Activated CD4-positive, alpha-beta memory T cell treated with anti-CD3 and anti-CD28 coated beads, Interleukin-2, amount 10 ng/mL, durations not matched to agents 7 days and 5 days (primary cell): ENCODE results near the gene GABBR2. TPM values are rescaled to one million over a fixed set of nuclear protein-coding genes. Genes with fewer than 3 reads are reported as not detected.

ENCODE experiments used
- CTCF ChIA-PET: fragments of 350-600 bp; sonication (Branson Sonifier 250); formaldehyde crosslinking; loops from one replicate; lab custom pipeline; 2021; ENCODE audit warnings: antibody characterized with exemption, inconsistent platforms; lab: Charles Lee
- POLR2A ChIA-PET: fragments of 350-600 bp; sonication (Branson Sonifier 250); formaldehyde crosslinking; loops from one replicate; lab custom pipeline; 2021; ENCODE audit warnings: antibody characterized with exemption; lab: Charles Lee
- DNase-seq: peaks from one replicate; pipeline ENCODE4 v3.0.0-alpha.2; 2020
- H3K27ac Mint-ChIP-seq: one replicate; pipeline ENCODE4 v1.8.0; 2021; ENCODE audit warnings: mild to moderate bottlenecking, mixed read lengths
- H3K27me3 Mint-ChIP-seq: one replicate; pipeline ENCODE4 v1.8.0; 2021; ENCODE audit warnings: mixed read lengths
- H3K36me3 Mint-ChIP-seq: one replicate; pipeline ENCODE4 v1.8.0; 2021; ENCODE audit warnings: low read depth, mixed read lengths
- H3K4me1 Mint-ChIP-seq: one replicate; pipeline ENCODE4 v1.8.0; 2021; ENCODE audit warnings: mixed read lengths
- H3K4me3 Mint-ChIP-seq: one replicate; pipeline ENCODE4 v1.8.0; 2021; ENCODE audit warnings: mild to moderate bottlenecking, mixed read lengths
- H3K9me3 Mint-ChIP-seq: one replicate; pipeline ENCODE4 v1.8.0; 2021; ENCODE audit warnings: mixed read lengths
- total RNA-seq, 2 experiments: library from RNA; stranded (reverse); gene quantifications; one replicate each; pipeline ENCODE4 v1.2.3, GENCODE V29; 2021

The GABBR2 gene
- total RNA-seq, 2 experiments from 2014 or later: not detected

DNA sequence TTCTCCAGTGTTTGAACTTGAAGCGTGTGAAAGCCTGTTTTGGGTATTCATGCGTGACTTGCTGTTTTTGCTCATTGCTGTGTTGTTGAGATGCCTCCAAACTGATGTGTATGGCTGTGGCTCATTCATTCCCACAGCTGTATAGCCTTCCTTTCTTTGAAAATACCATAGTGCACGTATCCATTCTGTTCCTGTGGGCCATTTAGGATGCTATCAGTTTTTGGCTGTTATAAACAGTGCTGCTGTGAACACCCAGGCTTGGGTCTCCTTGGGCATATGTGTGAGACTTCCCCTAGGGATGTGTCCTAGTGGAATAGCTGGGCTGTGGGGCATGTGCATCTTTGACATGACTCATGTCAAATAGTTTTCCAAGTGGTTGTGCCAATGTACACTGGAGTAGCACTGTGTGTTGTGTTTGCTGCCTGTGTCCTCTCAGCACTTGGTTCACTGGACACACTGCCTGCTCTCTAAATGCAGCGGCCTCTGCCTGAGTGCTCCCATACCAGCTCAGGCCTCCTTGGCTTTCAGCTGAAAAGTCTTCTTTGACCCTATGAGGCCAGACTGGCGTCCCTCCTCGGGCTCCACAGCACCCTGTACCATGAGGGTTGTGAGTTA is 350.7 kb downstream of the GABBR2 start:
- H3K27ac Mint-ChIP-seq: no peak overlapping the region
- H3K4me3 Mint-ChIP-seq: no peak overlapping the region
- H3K36me3 Mint-ChIP-seq: no peaks in the 10 kb centered on the region
- peaks cover 24% of the 10 kb centered on the region for H3K27me3 Mint-ChIP-seq
- POLR2A ChIA-PET: no interaction called here
- DNase-seq: no peak
- CTCF ChIA-PET: no interaction called here
- H3K9me3 Mint-ChIP-seq: no peaks in the 10 kb centered on the region
- H3K4me1 Mint-ChIP-seq: no peaks in the 10 kb centered on the region

DNA sequence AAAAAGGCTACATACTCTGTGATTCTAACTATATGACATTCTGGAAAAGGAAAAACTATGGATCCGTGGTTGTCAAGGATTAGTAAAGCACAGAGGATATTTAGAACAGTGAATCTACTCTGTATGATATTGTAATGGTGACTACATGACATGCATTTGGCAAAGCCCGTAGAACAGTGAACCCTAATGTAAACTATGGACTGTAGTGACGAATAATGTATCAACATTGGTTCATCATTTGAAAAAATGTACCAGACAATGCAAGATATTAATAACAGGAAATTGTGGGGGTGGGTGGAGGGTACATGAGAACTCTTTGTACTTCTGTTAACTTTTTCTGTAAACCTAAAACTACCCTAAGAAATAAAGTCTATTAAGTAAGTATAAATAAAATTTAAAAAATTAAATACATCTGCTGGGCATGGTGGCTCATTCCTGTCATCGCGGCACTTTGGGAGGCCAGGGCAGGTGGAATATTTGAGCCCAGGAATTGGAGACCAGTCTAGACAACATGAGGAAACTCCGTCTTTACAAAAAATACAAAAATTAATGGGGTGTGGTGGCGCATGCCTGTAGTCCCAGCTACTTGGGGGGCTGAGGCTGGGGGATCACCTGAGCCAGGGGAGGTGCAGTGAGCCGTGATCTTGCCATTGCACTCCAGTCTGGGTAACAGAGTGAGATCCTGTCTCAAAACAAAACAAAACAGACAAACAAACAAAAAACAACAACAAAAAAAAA is 351.6 kb downstream of the GABBR2 start:
- ChIA-PET CTCF (no interaction called here), POLR2A (no interaction called here)
- Mint-ChIP-seq H3K27ac (no peak overlapping the region), H3K4me3 (no peak overlapping the region), H3K36me3 (no peaks in the 10 kb centered on the region), H3K27me3 (peaks cover 21% of the 10 kb centered on the region), H3K9me3 (no peaks in the 10 kb centered on the region), H3K4me1 (no peaks in the 10 kb centered on the region)
- DNase-seq: no peak

DNA sequence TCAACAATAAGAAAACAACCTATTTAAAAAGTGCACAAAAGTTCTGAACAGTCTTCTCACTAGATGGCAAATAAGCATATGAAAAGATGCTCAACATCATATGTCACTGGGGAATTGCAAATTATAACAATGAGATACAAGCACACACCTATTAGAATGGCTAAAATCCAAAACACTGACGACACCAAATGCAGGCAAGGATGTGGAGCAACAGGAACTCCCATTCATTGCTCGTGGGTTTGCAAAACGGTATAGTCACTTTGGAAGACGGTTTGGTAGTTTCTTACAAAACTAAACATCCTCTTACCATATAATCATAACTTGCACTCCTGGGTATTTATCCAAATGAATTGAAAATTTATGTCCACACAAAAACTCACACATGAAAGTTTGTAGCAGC is 352.4 kb downstream of the GABBR2 start:
- H3K36me3 Mint-ChIP-seq: no peaks in the 10 kb centered on the region
- H3K4me1 Mint-ChIP-seq: no peaks in the 10 kb centered on the region
- DNase-seq: no peak
- peaks cover 28% of the 10 kb centered on the region for H3K27me3 Mint-ChIP-seq
- no peak overlapping the region for H3K4me3 Mint-ChIP-seq
- no peak overlapping the region for H3K27ac Mint-ChIP-seq
- POLR2A ChIA-PET: no interaction called here
- peaks cover 2% of the 10 kb centered on the region for H3K9me3 Mint-ChIP-seq
- CTCF ChIA-PET: no interaction called here

DNA sequence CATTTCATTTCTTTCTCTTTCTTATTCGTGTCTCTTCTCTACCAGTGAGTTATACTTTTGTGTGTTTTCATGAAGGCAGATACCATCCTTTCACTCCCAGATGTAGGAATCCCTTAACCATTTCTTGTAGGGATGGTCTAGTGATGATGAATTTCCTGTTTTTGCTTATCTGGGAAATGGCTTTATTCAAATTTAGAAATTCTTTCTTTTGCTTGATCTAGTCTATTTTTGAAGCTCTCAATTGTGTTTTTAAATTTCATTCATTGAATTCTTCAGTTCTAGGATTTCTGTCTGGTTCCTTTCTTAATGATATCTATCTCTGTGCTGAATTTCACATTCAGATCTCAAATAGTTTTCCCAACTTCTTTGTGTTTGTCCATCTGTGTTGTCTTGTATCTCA is 357.4 kb downstream of the GABBR2 start:
- ChIA-PET POLR2A (no interaction called here), CTCF (no interaction called here)
- Mint-ChIP-seq H3K9me3 (peaks cover 2% of the 10 kb centered on the region), H3K27me3 (peaks cover 55% of the 10 kb centered on the region), H3K36me3 (peaks cover 2% of the 10 kb centered on the region), H3K4me1 (no peaks in the 10 kb centered on the region), H3K27ac (no peak overlapping the region), H3K4me3 (no peak overlapping the region)
- DNase-seq: no peak

DNA sequence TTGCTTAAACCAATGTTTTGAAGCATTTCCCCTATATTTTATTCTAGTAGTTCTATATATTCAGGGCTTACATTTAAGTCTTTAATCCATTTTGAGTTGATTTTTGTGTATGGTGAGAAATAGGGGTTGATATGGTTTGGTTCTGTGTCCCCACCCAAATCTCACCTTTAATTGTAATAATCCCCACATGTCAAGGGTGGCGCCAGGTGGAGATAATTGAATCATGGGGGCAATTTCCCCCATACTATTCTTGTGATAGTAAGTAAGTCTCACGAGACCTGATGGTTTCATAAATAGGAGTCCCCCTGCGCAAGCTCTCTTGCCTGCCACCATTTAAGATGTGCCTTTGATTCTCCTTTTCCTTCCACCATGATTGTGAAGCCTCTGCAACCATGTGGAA is 361.1 kb downstream of the GABBR2 start:
- CTCF ChIA-PET: no interaction called here
- POLR2A ChIA-PET: no interaction called here
- Mint-ChIP-seq H3K36me3 (peaks cover 2% of the 10 kb centered on the region), H3K4me1 (no peaks in the 10 kb centered on the region), H3K9me3 (peaks cover 2% of the 10 kb centered on the region), H3K4me3 (no peak overlapping the region), H3K27me3 (peaks cover 57% of the 10 kb centered on the region), H3K27ac (no peak overlapping the region)
- DNase-seq: no peak

DNA sequence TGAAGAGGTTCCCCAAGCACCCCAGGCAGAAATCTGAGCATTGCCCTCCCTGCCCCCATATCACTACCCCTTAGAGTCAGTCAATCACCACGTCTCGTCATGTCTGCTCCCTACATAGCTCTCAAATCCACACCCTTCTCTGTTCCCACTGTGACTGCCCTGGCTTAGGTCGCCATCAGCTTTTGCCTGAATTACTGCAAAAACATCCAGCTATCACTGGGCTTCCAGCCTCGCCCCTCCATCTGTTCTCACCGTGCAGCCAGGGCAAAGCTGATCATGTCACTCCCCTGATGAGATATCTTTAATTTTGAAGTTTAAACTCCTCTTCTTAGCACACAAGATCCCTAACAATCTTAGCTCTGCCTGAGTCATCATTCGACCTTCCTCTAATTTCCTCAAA is 363.7 kb downstream of the GABBR2 start:
- no peak for DNase-seq
- Mint-ChIP-seq H3K4me1 (peaks cover 6% of the 10 kb centered on the region), H3K27ac (no peak overlapping the region), H3K27me3 (peaks cover 43% of the 10 kb centered on the region), H3K36me3 (no peaks in the 10 kb centered on the region), H3K9me3 (no peaks in the 10 kb centered on the region), H3K4me3 (no peak overlapping the region)
- POLR2A ChIA-PET: no interaction called here
- CTCF ChIA-PET: interaction anchor here (0.6 kb wide), 1 partner anchor 696 kb away, joined by 3 read pairs; no protein-coding TSS in a partner anchor

DNA sequence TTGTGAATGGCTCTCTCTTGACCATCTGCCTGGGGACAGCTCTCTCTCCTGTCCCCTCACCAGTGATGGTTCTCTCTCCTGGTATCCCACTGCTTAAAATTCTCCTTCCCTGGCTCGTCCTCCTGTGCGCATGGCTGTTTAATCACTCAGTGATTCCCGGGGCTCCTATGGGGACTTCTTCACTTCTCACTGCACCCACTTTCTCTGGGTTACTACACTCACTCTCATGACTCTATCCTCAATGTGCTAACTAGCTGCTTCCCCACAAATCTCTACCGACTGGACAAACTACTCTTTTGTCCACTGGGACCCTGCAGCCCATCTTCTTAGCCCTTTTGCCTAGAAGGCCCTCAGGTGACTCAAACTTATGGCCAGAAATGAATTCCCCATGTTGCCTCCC is 364.2 kb downstream of the GABBR2 start:
- DNase-seq: no peak
- Mint-ChIP-seq H3K9me3 (no peaks in the 10 kb centered on the region), H3K36me3 (no peaks in the 10 kb centered on the region), H3K4me1 (peaks cover 6% of the 10 kb centered on the region), H3K27me3 (peaks cover 41% of the 10 kb centered on the region), H3K4me3 (no peak overlapping the region), H3K27ac (no peak overlapping the region)
- CTCF ChIA-PET: no interaction called here
- POLR2A ChIA-PET: no interaction called here

DNA sequence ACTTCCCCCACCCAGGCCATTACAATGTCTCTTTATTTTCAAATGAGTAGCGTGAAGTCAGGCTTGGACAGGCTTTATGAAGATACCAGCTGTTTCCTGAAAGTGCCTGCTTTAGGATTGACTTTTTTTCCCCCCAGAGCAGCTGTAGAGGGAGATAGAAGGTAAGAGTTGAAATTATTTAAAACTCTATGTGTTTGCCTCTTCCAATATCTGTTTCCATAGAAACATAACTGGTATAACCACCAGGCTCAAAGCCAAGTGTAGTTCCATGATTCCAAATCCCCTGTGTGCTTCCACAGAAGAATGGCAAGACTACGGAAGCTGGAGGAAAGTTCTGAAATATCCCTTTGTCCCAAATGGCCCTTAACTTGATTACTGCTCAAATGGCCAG is 365.9 kb downstream of the GABBR2 start:
- peaks cover 44% of the 10 kb centered on the region for H3K27me3 Mint-ChIP-seq
- no peak overlapping the region for H3K27ac Mint-ChIP-seq
- H3K36me3 Mint-ChIP-seq: no peaks in the 10 kb centered on the region
- no peak for DNase-seq
- ChIA-PET CTCF (no interaction called here), POLR2A (no interaction called here)
- peaks cover 6% of the 10 kb centered on the region for H3K4me1 Mint-ChIP-seq
- H3K9me3 Mint-ChIP-seq: no peaks in the 10 kb centered on the region
- no peak overlapping the region for H3K4me3 Mint-ChIP-seq

DNA sequence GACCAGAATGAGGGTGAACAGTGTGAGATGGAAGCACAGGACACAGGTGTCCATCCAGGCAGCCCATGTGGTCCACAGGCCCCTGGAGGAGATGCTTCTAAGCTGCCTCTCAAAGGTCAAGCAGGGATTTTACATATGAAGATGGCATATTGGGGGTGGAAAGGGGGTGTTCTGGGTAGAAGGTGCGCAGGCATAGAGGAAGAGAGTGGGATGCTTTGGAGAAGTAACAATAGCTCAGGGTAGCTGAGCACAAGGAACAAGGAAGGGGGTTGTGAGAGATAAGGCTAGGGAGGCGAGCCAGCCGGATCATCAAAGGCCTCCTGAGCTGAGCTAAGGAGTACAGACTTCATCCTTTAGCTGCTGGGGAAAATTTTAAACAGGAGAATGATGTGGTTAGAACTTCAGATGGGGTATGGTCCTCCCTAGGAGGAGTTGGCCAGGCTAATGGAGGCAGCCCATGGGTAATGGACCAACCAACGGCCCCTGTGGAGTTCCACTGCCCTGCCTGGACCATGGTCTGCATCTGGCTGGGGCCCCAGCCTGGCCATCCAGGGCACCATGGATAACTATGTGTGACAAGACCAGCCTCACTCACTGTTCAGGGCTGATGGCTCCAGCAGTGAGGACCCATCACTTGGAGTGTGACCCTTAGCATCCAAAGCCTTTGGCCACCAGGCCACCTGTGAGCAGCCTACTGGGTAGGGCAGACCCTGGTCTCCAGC is 366.5 kb downstream of the GABBR2 start:
- CTCF ChIA-PET: no interaction called here
- POLR2A ChIA-PET: no interaction called here

DNA sequence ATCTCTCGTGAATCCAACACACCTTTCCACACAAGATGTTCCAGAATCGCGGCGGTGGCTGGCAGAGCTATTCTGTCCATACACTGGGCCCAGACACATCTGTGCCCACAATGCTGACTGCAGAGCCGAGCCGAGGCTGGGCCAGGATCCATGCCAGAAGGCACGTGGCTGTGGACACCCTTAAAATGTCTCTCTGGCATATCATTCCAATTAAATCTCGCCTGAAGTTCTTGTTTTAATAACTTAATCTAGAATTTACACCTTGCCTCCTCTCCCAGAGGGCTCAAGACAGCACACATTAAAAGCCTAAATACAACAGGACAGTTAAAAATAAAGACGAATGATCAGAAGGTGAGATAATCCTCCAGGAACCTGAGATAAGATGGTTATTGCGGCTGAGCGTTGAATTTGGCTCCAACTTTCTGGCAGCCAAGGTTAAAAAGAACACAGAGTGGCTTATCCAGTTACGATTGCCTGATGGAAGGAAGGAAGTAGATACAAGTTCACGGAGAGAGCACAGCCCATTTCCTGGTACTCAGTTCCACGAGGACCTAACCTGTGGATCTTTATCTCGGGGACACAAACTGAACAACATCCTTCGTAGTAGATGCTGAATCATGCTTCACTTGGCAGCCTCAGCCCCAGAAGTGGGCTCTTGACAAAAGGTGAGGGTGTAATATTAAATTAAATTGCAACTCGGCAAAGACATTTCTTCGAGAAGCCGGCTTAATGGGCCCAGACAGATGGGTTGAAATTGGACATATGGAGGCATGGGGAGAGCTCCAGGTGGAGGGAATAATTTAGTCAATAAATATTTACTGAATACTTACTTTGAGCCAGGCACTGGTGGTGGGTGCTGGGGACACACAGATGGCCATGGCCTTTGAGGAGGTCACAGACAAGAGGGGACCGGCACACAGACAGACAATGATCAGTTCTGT is 367.3 kb downstream of the GABBR2 start:
- Mint-ChIP-seq H3K4me1 (peaks cover 6% of the 10 kb centered on the region), H3K27me3 (peaks cover 37% of the 10 kb centered on the region), H3K9me3 (no peaks in the 10 kb centered on the region), H3K36me3 (no peaks in the 10 kb centered on the region), H3K27ac (no peak overlapping the region), H3K4me3 (no peak overlapping the region)
- no peak for DNase-seq
- CTCF ChIA-PET: no interaction called here
- POLR2A ChIA-PET: no interaction called here

More for the DNA sequence above, 366.5 kb downstream of the GABBR2 start:
- H3K27me3 Mint-ChIP-seq: peaks cover 42% of the 10 kb centered on the region
- no peak overlapping the region for H3K27ac Mint-ChIP-seq
- H3K4me1 Mint-ChIP-seq: peaks cover 6% of the 10 kb centered on the region
- no peak overlapping the region for H3K4me3 Mint-ChIP-seq
- DNase-seq: no peak
- no peaks in the 10 kb centered on the region for H3K36me3 Mint-ChIP-seq
- no peaks in the 10 kb centered on the region for H3K9me3 Mint-ChIP-seq

DNA sequence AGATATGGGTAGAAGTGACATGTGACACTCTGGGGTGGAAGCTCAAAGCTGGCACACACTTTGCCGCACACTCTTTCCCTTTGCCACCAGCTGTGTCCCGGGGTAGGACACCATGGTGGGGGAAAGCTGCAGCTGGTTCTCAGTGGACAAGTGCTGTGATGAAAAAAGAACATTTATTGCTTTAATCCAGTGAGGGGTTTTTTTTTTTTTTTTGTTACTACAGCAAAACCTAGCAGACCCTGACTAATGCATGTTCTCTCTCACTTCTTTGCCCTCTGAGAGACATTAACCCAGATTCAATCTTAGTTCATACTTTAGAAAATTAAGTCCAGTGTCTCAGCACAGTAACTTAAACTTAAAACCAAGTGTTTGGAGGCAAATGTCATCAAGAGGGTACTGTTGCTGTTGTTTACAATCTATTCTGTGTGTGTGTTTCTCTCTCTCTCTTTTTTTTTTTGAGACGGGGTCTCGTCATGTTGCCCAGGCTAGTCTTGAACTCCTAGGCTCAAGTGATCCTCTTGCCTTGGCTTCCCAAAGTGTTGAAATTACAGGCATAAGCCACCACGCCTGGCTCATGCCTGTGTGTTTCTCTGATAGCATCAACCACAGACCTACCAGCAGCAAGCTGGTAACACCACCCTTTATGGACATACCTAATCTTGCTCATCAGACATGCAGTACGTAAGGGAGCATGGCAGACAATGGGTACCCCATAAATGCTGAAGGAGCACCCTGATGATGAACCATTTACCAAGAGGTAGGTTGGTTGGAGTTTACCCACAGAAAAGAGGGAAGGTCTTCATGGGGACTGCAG is 368.5 kb downstream of the GABBR2 start:
- Mint-ChIP-seq H3K27me3 (peaks cover 39% of the 10 kb centered on the region), H3K27ac (no peak overlapping the region), H3K4me1 (peaks cover 6% of the 10 kb centered on the region), H3K4me3 (no peak overlapping the region), H3K9me3 (no peaks in the 10 kb centered on the region), H3K36me3 (no peaks in the 10 kb centered on the region)
- no peak for DNase-seq
- CTCF ChIA-PET: no interaction called here
- POLR2A ChIA-PET: no interaction called here

DNA sequence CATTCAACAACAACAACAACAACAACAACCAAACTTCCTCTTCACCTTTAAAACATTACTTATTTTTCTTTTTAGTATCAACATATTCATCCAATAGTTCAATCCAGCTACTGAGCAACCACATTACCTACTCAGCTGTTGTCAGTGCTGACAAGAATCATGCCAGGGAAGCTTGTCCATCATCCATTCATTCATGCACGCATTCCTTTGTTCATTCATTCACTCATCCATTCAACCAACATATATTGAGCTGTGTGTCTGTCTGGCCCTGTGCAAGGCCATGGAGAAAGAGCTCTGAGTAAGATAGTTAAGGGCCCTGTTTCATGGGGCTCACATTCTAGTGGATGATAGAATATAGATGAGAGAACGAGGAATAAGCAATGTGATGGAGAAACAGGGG is 373.1 kb downstream of the GABBR2 start:
- peaks cover 28% of the 10 kb centered on the region for H3K27me3 Mint-ChIP-seq

More for the DNA sequence above, 373.1 kb downstream of the GABBR2 start:
- no peak overlapping the region for H3K27ac Mint-ChIP-seq
- CTCF ChIA-PET: no interaction called here
- POLR2A ChIA-PET: no interaction called here
- no peaks in the 10 kb centered on the region for H3K9me3 Mint-ChIP-seq
- H3K4me3 Mint-ChIP-seq: no peak overlapping the region
- H3K4me1 Mint-ChIP-seq: no peaks in the 10 kb centered on the region
- DNase-seq: no peak
- H3K36me3 Mint-ChIP-seq: no peaks in the 10 kb centered on the region
